Vagina (tissue), 2 donors: Measurements from ENCODE around the gene PAAF1. TPM values are rescaled to one million over a fixed set of nuclear protein-coding genes. Genes with fewer than 3 reads are reported as not detected.

Experiments used
- DNase-seq, 2 donors: peaks; one replicate each; pipeline ENCODE4 v3.0.0-alpha.2; 2017; ENCODE audit errors: extremely low spot score in 2 of 2
- H3K27ac ChIP-seq: fragments of 200-600 bp; sonication (generic); one replicate; pipeline ENCODE4 v1.5.1; 2019
- H3K27me3 ChIP-seq: fragments of 200-600 bp; sonication (generic); one replicate; pipeline ENCODE4 v1.5.1; 2019
- H3K36me3 ChIP-seq, 2 donors: fragments of 200-600 bp; sonication (generic); one replicate each; pipeline ENCODE4 v1.5.1; 2017 to 2019
- H3K4me1 ChIP-seq: fragments of 200-600 bp; sonication (generic); one replicate; pipeline ENCODE4 v1.5.1; 2019
- H3K4me3 ChIP-seq, 2 donors: fragments of 200-600 bp; sonication (generic); 1 replicate in 1 of 2; 2 replicates in 1 of 2; pipeline ENCODE4 v1.5.1; 2016 to 2019
- H3K9me3 ChIP-seq: fragments of 200-600 bp; sonication (generic); one replicate; pipeline ENCODE4 v1.5.1; 2019
- CTCF ChIP-seq, 3 experiments: fragments of 450-650 bp in 2 of 3; fragments of 200-600 bp in 1 of 3; sonication (generic) in 1 of 3; IDR thresholded peaks; one replicate each; pipeline ENCODE4 v1.5.1; 2017 to 2019; ENCODE audit warnings: antibody characterized with exemption in 3 of 3, mild to moderate bottlenecking in 2 of 3, moderate library complexity in 2 of 3
- POLR2A ChIP-seq, 2 donors: fragments of 450-650 bp; IDR thresholded peaks; one replicate each; pipeline ENCODE4 v1.6.1; 2017; ENCODE audit warnings: antibody characterized with exemption in 2 of 2, mild to moderate bottlenecking in 2 of 2, moderate library complexity in 2 of 2
- POLR2AphosphoS5 ChIP-seq, 2 donors: sonication (generic); formaldehyde crosslinking; IDR thresholded peaks; one replicate each; pipeline ENCODE4 v1.9.0; 2017; ENCODE audit warnings: antibody characterized with exemption in 2 of 2, mild to moderate bottlenecking in 2 of 2, low read depth in 1 of 2; ENCODE audit not compliant: insufficient read depth in 1 of 2
- intact Hi-C: fragments of 100-400 bp; cut with DNase I; formaldehyde crosslinking; loops from one replicate; pipeline ENCODE4 v1.15.1; 2023
- total RNA-seq: library from RNA; depleted of rRNA; stranded (reverse); fragments of >200 nt; gene quantifications from one replicate; pipeline ENCODE4 v1.2.3, GENCODE V29; 2016

The PAAF1 gene
- total RNA-seq, 1 donor from 2014 or later = 4.2 TPM

GRCh38 chr11:73860202-73860601 is 16.6 kb upstream of the PAAF1 start:
- intact Hi-C loops = no loop called here
- no peaks in the 10 kb centered on the region for H3K4me1 ChIP-seq
- TF ChIP-seq POLR2AphosphoS5 (IDR thresholded peaks at IDR 0.05; ENCODE audit: insufficient read depth in 1 of 2, low read depth in 1 of 2) = no peak
- no peak for TF ChIP-seq POLR2A (IDR thresholded peaks at IDR 0.05)
- TF ChIP-seq CTCF (IDR thresholded peaks at IDR 0.05) = no peak

DNA sequence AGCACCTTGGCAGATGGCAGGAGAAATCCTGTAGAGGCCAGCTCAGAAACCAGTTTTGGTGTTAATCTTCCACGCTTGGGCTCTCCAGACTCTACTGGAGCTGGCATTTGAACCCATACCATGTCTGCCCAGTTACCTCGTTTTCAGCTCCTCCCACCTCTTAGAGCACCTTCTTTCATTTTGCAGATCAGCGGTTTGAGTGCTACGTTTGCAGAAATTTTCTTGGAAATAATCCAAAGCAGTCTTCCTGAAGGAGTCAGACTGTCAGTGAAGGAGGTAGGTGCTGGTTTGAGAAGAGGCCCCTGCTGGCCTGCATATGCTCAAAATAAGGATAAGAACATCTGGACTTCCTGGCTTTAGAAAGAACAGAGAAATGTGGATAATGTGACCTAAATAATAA is 13.8 kb upstream of the PAAF1 start:
- H3K4me3 ChIP-seq = no peak overlapping the region
- H3K27me3 ChIP-seq = no peaks in the 10 kb centered on the region
- TF ChIP-seq POLR2A (IDR thresholded peaks at IDR 0.05) (no peak), POLR2AphosphoS5 (IDR thresholded peaks at IDR 0.05; ENCODE audit: insufficient read depth in 1 of 2, low read depth in 1 of 2) (no peak), CTCF (IDR thresholded peaks at IDR 0.05) (no peak)
- DNase-seq = no peak
- H3K27ac ChIP-seq = no peak overlapping the region
- H3K9me3 ChIP-seq = no peaks in the 10 kb centered on the region
- intact Hi-C loops = no loop called here
- H3K36me3 ChIP-seq = no peaks in the 10 kb centered on the region
- peaks cover 8% of the 10 kb centered on the region for H3K4me1 ChIP-seq

More at GRCh38 chr11:73860202-73860601, 16.6 kb upstream of the PAAF1 start:
- Histone ChIP-seq H3K36me3 (no peaks in the 10 kb centered on the region), H3K9me3 (no peaks in the 10 kb centered on the region), H3K27me3 (no peaks in the 10 kb centered on the region), H3K27ac (no peak overlapping the region), H3K4me3 (no peak overlapping the region)
- no peak for DNase-seq

- no peak for DNase-seq
- intact Hi-C loops = no loop called here
- Histone ChIP-seq H3K27ac (peak overlapping the region; percentile 38), H3K9me3 (no peaks in the 10 kb centered on the region), H3K4me3 (no peak overlapping the region), H3K36me3 (no peaks in the 10 kb centered on the region), H3K4me1 (peaks cover 8% of the 10 kb centered on the region), H3K27me3 (no peaks in the 10 kb centered on the region)
- no peak for TF ChIP-seq POLR2AphosphoS5 (IDR thresholded peaks at IDR 0.05; ENCODE audit: insufficient read depth in 1 of 2, low read depth in 1 of 2)
- TF ChIP-seq POLR2A (IDR thresholded peaks at IDR 0.05) = no peak
- no peak for TF ChIP-seq CTCF (IDR thresholded peaks at IDR 0.05)
Measured at GRCh38 chr11:73866095-73866579, 10.7 kb upstream of the PAAF1 start.

- H3K27ac ChIP-seq = peak overlapping the region; percentile 38
- H3K4me1 ChIP-seq = peaks cover 8% of the 10 kb centered on the region
- no peaks in the 10 kb centered on the region for H3K9me3 ChIP-seq
- TF ChIP-seq CTCF (IDR thresholded peaks at IDR 0.05) = no peak
- TF ChIP-seq POLR2AphosphoS5 (IDR thresholded peaks at IDR 0.05; ENCODE audit: insufficient read depth in 1 of 2, low read depth in 1 of 2) = peak in 1 of 2 donors; percentile 35
- H3K4me3 ChIP-seq = no peak overlapping the region
- intact Hi-C loops = no loop called here
- no peak for DNase-seq
- no peaks in the 10 kb centered on the region for H3K36me3 ChIP-seq
- no peaks in the 10 kb centered on the region for H3K27me3 ChIP-seq
Measured at GRCh38 chr11:73866586-73866996, 10.2 kb upstream of the PAAF1 start.

- TF ChIP-seq POLR2AphosphoS5 (IDR thresholded peaks at IDR 0.05; ENCODE audit: insufficient read depth in 1 of 2, low read depth in 1 of 2) = no peak
- TF ChIP-seq CTCF (IDR thresholded peaks at IDR 0.05) = no peak
- TF ChIP-seq POLR2A (IDR thresholded peaks at IDR 0.05) = no peak
- H3K27ac ChIP-seq = no peak overlapping the region
- H3K4me3 ChIP-seq = no peak overlapping the region
- DNase-seq = no peak
- H3K9me3 ChIP-seq = no peaks in the 10 kb centered on the region
- H3K27me3 ChIP-seq = no peaks in the 10 kb centered on the region
- intact Hi-C loops = no loop called here
- peaks cover 0 to 17% of the 10 kb centered on the region in 2 donors for H3K36me3 ChIP-seq
- H3K4me1 ChIP-seq = peaks cover 8% of the 10 kb centered on the region
Measured at GRCh38 chr11:73869332-73869949, 7.4 kb upstream of the PAAF1 start.
